GM12801 (cell line): ENCODE measurements around the gene AGT.

Experiments
- CTCF ChIP-seq: IDR thresholded peaks from one replicate; pipeline ENCODE4 v1.5.1; 2011; ENCODE audit warnings: control low read depth; ENCODE audit not compliant: insufficient read length; ENCODE audit errors: extremely low read depth

Gene AGT

GRCh38 chr1:230696218-230696617, 17.7 kb downstream of the AGT start:
- no peak for TF ChIP-seq CTCF

GRCh38 chr1:230694991-230695390, 18.9 kb downstream of the AGT start:
- no peak for TF ChIP-seq CTCF

DNA sequence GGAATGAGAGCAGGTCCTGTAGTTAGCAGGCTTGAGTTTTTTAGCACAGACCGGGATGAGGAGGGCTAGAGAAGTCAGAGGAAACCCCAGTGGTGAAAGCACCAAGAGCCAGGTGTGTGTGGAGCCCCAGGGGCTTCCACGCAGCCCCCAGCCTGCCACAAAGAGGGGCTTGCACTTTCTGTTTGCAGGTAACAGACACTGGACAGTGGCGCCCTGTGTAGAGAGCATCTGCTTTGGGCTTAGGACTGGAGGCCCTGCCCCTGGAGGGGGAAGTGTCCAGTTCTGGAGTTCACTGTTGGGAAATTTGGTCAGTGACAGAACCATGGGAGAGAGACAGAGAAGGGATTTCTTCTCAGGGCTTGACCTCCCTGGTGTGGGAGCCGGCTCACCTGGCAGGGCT, 19.5 kb downstream of the AGT start:
- no peak for TF ChIP-seq CTCF

- no peak for TF ChIP-seq CTCF
Observed at GRCh38 chr1:230693777-230694176, 20.1 kb downstream of the AGT start.

DNA sequence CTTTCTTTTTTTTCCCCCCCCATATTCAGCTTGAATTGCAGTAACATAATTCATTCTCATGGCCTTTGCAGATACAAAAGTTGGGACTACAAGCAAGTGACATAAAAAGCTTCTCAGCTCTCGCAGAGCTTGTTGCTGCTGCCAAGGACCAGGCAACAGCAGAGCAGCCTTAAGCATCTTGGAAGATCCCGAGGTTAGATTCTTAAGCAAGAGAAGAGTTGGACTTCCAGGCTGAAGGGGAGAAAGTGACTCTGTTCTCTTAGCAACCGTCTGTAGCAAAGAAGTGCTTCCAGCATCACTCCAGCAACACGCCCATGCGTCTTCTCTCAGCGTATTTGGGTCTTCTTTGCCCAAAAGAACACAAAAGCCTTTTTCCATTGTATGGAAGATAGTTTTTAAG, 20.7 kb downstream of the AGT start:
- TF ChIP-seq CTCF, result no peak

GRCh38 chr1:230691615-230692014, 22.3 kb downstream of the AGT start:
- no peak for TF ChIP-seq CTCF

DNA sequence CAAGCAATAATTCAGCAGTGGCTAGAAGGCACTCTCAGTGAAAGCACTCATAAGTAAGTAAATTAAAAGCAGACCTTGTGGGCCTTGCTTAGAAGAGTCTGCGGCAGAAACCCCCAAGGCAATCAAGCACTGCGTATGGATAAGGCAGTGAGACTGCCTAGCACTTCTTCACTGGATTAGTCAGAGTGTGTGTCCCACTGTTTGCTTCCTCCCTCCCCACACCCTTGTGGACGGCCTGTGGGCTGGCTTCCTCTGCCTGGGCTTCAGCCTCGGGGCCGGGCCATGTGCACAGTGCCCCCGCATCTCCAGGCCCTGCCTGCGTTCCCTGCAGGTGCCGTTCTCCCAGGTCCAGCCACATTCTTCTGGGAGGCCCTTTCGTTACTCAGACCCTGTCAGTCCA, 23.8 kb downstream of the AGT start:
- no peak for TF ChIP-seq CTCF

- TF ChIP-seq CTCF, result no peak
Observed at GRCh38 chr1:230686747-230687146, 27.2 kb downstream of the AGT start.
